GM06990 (cell line): ENCODE data around the gene WAPL.

Source experiments
- DNase-seq: peaks from one replicate; pipeline ENCODE4 v3.0.0-alpha.2; 2011; ENCODE audit not compliant: insufficient read length; ENCODE audit errors: extremely low read depth
- H3K27me3 ChIP-seq: replicated peaks from 2 replicates; pipeline ENCODE4 v1.6.0; 2011; ENCODE audit warnings: low read length; ENCODE audit not compliant: control insufficient read depth, insufficient read depth
- H3K36me3 ChIP-seq: 2 replicates; pipeline ENCODE4 v1.5.1; 2011; ENCODE audit warnings: low read length; ENCODE audit not compliant: control insufficient read depth, insufficient read depth
- H3K4me3 ChIP-seq: replicated peaks from 2 replicates; pipeline ENCODE4 v1.5.1; 2011; ENCODE audit warnings: low read depth, mild to moderate bottlenecking, control low read depth, low read length
- TF ChIP-seq, protein P1 (sequence below): IDR thresholded peaks from 2 replicates; pipeline ENCODE4 v1.5.1; 2011; ENCODE audit warnings: low read length, control low read depth, mild to moderate bottlenecking, inconsistent platforms; ENCODE audit not compliant: insufficient read depth, poor library complexity, severe bottlenecking

WAPL gene

DNA sequence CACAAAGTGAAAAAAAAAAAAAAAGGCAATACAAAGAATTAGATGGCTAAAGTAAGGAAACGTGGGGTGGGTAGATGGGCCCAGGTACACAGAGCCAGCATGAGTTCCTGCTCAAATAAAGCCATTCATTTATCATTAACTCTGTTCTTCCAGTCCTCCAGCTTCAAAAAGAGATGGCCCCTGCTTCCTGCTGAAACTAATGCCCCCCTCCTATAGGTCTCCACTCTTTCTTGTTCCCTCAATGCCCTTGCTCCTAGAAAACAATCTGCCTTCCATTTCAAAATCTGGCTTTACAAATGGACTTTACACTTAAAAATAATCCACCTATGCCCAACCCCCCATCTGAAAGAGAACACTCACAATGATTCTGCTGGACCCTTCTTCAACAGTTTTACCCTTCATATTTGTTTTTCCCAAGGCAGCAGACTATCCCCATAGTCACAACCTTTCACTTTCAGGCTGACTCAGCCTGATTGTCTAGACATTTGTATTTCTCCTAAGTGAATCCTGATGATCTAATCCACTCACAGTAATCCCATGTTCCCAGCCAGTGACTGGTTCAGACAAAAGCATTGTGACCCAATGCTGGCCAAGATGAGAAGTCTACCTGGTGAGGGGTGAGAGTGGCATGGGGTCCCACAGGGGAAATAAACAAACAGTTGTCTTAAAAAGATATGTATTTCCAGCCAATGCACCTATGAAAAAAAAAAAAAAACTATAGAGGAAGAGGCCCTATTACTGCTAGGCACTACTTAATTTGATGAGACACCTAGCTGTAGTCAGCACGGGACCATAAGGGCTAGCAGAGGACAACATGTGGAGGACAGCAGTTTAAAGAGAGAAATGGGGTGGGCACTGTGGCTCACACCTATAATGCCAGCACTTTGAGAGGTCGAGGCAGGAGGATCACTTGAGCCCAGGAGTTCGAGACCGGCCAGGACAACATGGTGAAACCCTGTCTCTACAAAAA, 80.4 kb downstream of the WAPL start:
- no peaks in the 10 kb centered on the region for H3K27me3 ChIP-seq
- DNase-seq: no peak
- H3K36me3 ChIP-seq: peaks cover 18% of the 10 kb centered on the region
- no peak overlapping the region for H3K4me3 ChIP-seq
- TF ChIP-seq, protein P1, sequence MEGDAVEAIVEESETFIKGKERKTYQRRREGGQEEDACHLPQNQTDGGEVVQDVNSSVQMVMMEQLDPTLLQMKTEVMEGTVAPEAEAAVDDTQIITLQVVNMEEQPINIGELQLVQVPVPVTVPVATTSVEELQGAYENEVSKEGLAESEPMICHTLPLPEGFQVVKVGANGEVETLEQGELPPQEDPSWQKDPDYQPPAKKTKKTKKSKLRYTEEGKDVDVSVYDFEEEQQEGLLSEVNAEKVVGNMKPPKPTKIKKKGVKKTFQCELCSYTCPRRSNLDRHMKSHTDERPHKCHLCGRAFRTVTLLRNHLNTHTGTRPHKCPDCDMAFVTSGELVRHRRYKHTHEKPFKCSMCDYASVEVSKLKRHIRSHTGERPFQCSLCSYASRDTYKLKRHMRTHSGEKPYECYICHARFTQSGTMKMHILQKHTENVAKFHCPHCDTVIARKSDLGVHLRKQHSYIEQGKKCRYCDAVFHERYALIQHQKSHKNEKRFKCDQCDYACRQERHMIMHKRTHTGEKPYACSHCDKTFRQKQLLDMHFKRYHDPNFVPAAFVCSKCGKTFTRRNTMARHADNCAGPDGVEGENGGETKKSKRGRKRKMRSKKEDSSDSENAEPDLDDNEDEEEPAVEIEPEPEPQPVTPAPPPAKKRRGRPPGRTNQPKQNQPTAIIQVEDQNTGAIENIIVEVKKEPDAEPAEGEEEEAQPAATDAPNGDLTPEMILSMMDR: no peak

DNA sequence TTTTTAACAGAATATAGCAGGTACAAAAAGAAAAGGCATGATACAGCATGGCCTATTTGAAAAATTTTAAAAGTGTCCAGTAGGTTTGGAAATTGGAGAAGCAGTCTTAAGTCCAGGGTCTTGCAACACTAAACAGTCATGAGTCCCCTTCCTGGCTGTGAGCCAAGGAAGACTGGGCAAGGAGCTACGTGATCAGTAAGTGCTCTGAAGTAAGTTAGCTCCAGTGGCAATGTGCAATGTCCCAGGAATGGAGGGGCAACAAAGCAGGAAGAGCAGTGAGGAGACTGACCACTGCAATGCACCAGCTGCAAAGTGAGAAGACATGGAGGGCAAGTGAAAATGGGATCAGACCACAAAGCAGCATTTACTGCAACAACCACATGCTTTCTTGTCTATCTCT, 82.0 kb downstream of the WAPL start:
- DNase-seq: no peak
- TF ChIP-seq, protein P1: no peak
- Histone ChIP-seq H3K36me3 (peaks cover 16% of the 10 kb centered on the region), H3K27me3 (no peaks in the 10 kb centered on the region), H3K4me3 (no peak overlapping the region)

DNA sequence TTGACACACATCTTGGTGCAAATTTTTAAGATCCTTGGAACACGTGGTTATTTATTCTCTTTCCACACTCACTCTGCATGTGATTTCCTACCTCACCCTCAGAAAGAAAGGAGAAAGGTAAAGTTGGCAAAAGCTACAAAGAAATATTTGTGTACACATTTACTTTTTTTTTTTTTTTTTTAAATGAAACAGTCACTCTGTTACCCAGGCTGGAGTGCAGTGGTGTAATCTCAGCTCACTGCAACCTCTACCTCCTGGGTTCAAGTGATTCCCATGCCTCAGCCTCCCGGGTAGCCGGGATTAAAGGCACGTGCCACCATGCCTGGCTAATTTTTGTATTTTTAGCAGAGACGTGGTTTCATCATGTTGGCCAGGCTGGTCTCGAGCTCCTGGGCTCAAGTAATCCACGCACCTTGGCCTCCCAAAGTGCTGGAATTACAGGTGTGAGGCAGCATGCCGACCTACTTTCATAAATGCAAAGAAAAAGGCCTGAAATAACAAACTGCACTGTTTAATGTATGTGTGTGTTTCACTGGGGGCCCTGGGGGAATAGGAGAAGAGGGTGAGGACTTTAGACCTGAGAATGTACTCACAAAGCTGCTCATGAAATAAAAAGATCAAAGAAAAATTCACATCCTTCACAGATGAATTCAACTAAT, 83.4 kb downstream of the WAPL start:
- Histone ChIP-seq H3K36me3 (peaks cover 11% of the 10 kb centered on the region), H3K27me3 (no peaks in the 10 kb centered on the region), H3K4me3 (no peak overlapping the region)
- DNase-seq: no peak
- TF ChIP-seq, protein P1: no peak

DNA sequence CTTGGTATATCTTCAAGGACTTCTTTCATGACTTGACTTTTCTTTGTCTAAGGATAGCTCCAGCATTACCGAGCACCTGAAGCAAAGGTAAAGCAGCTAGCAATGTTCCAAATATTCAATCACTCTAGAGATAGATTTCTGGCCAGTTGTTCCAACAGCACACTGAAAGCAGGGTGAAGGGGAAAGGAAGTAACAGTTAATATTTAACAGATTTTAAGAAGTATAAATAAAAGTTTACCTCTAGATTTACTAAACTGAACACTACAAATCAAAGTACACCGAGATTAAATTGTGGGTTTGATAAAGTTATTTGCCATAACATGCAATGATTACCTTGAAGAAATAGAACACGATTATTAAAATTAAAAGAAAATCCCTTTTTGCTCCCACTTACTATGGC, 84.1 kb downstream of the WAPL start:
- no peak for DNase-seq

DNA sequence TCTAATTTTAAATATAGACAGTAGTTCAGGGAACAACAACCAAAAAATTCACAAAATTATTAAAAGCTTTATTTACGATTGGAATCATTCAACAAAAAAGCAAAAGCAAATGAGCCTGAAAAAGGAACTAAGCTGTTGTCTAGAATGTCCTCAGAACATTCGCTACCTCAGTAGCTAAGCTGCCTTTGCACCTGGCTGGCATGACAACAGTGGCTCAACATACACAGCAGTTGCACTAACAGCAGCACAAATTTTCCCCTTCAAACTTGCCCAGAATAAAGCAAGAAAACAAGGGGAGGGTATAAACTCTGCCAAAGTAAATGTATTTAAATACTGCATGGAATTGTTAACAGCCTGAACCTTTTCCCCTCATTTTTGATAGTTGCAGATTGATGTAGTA, 84.6 kb downstream of the WAPL start:
- Histone ChIP-seq H3K27me3 (no peaks in the 10 kb centered on the region), H3K36me3 (peaks cover 11% of the 10 kb centered on the region), H3K4me3 (no peak overlapping the region)
- no peak for DNase-seq
- TF ChIP-seq, protein P1: no peak

More for the DNA sequence above, 84.1 kb downstream of the WAPL start:
- TF ChIP-seq, protein P1: no peak
- Histone ChIP-seq H3K36me3 (peaks cover 11% of the 10 kb centered on the region), H3K27me3 (no peaks in the 10 kb centered on the region), H3K4me3 (no peak overlapping the region)
